K562 (cell line): ENCODE results near the gene KCNN3. TPM values are rescaled to one million over a fixed set of nuclear protein-coding genes. Genes with fewer than 3 reads are reported as not detected.

Source experiments
- ATAC-seq: fragments of 200-7000 bp; cut with Tn5 transposase; 3 replicates; pipeline ENCODE4 v1.9.1; 2020; ENCODE audit warnings: moderate library complexity
- BruUV-seq: library from RNA; stranded (reverse); fragments of 400-500 nt; replicated peaks from 2 replicates; lab custom pipeline; 2021; lab: Mats Ljungman, UMichigan
- CTCF ChIA-PET: fragments of 300-600 bp; formaldehyde crosslinking; extraction: SDS; loops from one replicate; lab custom pipeline; 2021; ENCODE audit warnings: low intra/inter-chr PET ratio; lab: Yijun Ruan, JAX
- POLR2A ChIA-PET: fragments of 300-600, 350-650 bp; sonication (Branson Sonifier 250); formaldehyde crosslinking; extraction: SDS; loops from one replicate; lab custom pipeline; 2021; ENCODE audit warnings: antibody characterized with exemption, inconsistent platforms; lab: Yijun Ruan, JAX
- DNase-seq, 4 experiments: peaks; one replicate each; pipeline versions ENCODE4 v3.0.0 to v3.0.0-alpha.2; 2011 to 2018; ENCODE audit warnings: low spot score in 3 of 4, mixed read lengths in 3 of 4; ENCODE audit errors: extremely low read depth in 1 of 4
- FAIRE-seq: peaks from 2 replicates; lab custom pipeline; 2011; peaks lifted over from hg19 to GRCh38; lab: Jason Lieb, UNC
- H2AFZ ChIP-seq: 2 replicates; pipeline ENCODE4 v1.6.0; 2011; ENCODE audit warnings: low read depth, low read length, control low read depth, inconsistent platforms
- H3K27ac ChIP-seq: fragments of 200-600 bp; 3 replicates; pipeline ENCODE4 v1.8.0; 2011; ENCODE audit warnings: low read depth, mild to moderate bottlenecking, control low read depth, inconsistent platforms, low read length, moderate library complexity, mixed read lengths; ENCODE audit errors: extremely low read depth
- H3K27me3 ChIP-seq, 2 experiments: fragments of 300-600 bp in 1 of 2; 2 replicates in 1 of 2; 3 replicates in 1 of 2; pipeline versions ENCODE4 v1.6.0 to v1.8.0; 2011; ENCODE audit warnings: inconsistent platforms in 2 of 2, low read length in 2 of 2, mild to moderate bottlenecking in 1 of 2, mixed read lengths in 1 of 2, moderate library complexity in 1 of 2; ENCODE audit not compliant: control insufficient read depth in 2 of 2, insufficient read depth in 2 of 2
- H3K36me3 ChIP-seq: fragments of 300-600 bp; 3 replicates; pipeline ENCODE4 v1.8.0; 2011; ENCODE audit warnings: mild to moderate bottlenecking, low read length, inconsistent platforms; ENCODE audit not compliant: control insufficient read depth, insufficient read depth
- H3K4me1 ChIP-seq, 2 experiments: fragments of 200-600 bp in 1 of 2; replicated peaks in 1 of 2; 2 replicates in 1 of 2; 3 replicates in 1 of 2; pipeline versions ENCODE4 v1.5.1 to v1.8.0; 2011; ENCODE audit warnings: inconsistent platforms in 2 of 2, low read length in 2 of 2, mild to moderate bottlenecking in 1 of 2, mixed read lengths in 1 of 2, moderate library complexity in 1 of 2; ENCODE audit not compliant: control insufficient read depth in 2 of 2, insufficient read depth in 2 of 2
- H3K4me2 ChIP-seq: 2 replicates; pipeline ENCODE4 v1.6.1; 2011; ENCODE audit warnings: low read length, control low read depth, inconsistent platforms, mixed read lengths; ENCODE audit not compliant: insufficient read depth
- H3K4me3 ChIP-seq: fragments of 200-600 bp; sonication (generic), shearing (Covaris generic); 2 replicates; pipeline ENCODE4 v1.5.1; 2016; ENCODE audit warnings: control low read depth, inconsistent platforms
- H3K79me2 ChIP-seq: fragments of 200-600 bp; 3 replicates; pipeline ENCODE4 v1.8.0; 2011; ENCODE audit warnings: low read length, inconsistent platforms; ENCODE audit not compliant: control insufficient read depth, insufficient read depth
- H3K9ac ChIP-seq, 2 experiments: 2 replicates each; pipeline versions ENCODE4 v1.6.0 to v1.6.1; 2011; ENCODE audit warnings: low read depth in 2 of 2, low read length in 2 of 2, control low read depth in 1 of 2, inconsistent platforms in 1 of 2, mild to moderate bottlenecking in 1 of 2, mixed read lengths in 1 of 2; ENCODE audit not compliant: insufficient read depth in 1 of 2
- H3K9me1 ChIP-seq: one replicate; pipeline ENCODE4 v1.6.0; 2011; ENCODE audit warnings: inconsistent platforms, mild to moderate bottlenecking, low read length, moderate library complexity; ENCODE audit not compliant: control insufficient read depth, insufficient read depth
- H3K9me3 ChIP-seq: replicated peaks from 2 replicates; pipeline ENCODE4 v1.5.1; 2011; ENCODE audit warnings: low read depth, low read length, inconsistent platforms; ENCODE audit not compliant: control insufficient read depth, insufficient read depth
- H4K20me1 ChIP-seq: replicated peaks from 2 replicates; pipeline ENCODE4 v1.6.1; 2011; ENCODE audit warnings: low read length, inconsistent platforms, mixed read lengths; ENCODE audit not compliant: control insufficient read depth, insufficient read depth
- EHMT2 ChIP-seq: fragments of 450-650 bp; IDR thresholded peaks from 2 replicates; pipeline ENCODE4 v1.6.1; 2018; ENCODE audit warnings: antibody characterized with exemption
- ERF ChIP-seq: fragments of 450-650 bp; formaldehyde crosslinking; IDR thresholded peaks from 2 replicates; pipeline ENCODE4 v1.4.0; 2020; ENCODE audit warnings: mild to moderate bottlenecking, mixed read lengths
- POLR2AphosphoS2 ChIP-seq: IDR thresholded peaks from 2 replicates; pipeline ENCODE4 v1.6.1; 2012; ENCODE audit warnings: low read length, improper control_type of control experiment
- SMAD1 ChIP-seq: fragments of 150-350 bp; IDR thresholded peaks from 2 replicates; pipeline ENCODE4 v1.6.1; 2014; ENCODE audit warnings: low read length, low read depth; ENCODE audit not compliant: partially characterized antibody
- SMARCB1 ChIP-seq: IDR thresholded peaks from 2 replicates; pipeline ENCODE4 v1.6.1; 2011; ENCODE audit warnings: improper control_type of control experiment, low read depth; ENCODE audit not compliant: insufficient read length
- TGIF2 ChIP-seq: sonication (generic); formaldehyde crosslinking; IDR thresholded peaks from 2 replicates; pipeline ENCODE4 v1.8.1; 2022; ENCODE audit warnings: mild to moderate bottlenecking, missing genetic modification reagents, moderate library complexity
- ZNF146 ChIP-seq: IDR thresholded peaks from one replicate; pipeline ENCODE4 v1.6.1; 2018; ENCODE audit warnings: missing compliant biosample characterization; ENCODE audit not compliant: unreplicated experiment
- WGBS: fragments of 100-300 bp; shearing (Covaris generic); methylation state at CpG from one replicate; pipeline ENCODE4 v1.1.6; 2016; ENCODE audit warnings: low coverage, mixed read lengths; ENCODE audit not compliant: insufficient coverage; ENCODE audit errors: missing lambda C conversion rate; 5-methylcytosine and 5-hydroxymethylcytosine counted together
- in situ Hi-C: fragments of 300-500 bp; cut with MboI; formaldehyde crosslinking; loops from 4 replicates; pipeline ENCODE4 v1.15.0; 2018; ENCODE audit warnings: inconsistent platforms, mixed read lengths
- intact Hi-C: fragments of 100-400 bp; cut with micrococcal nuclease; formaldehyde crosslinking; loops from 2 replicates; pipeline ENCODE4 v1.14.2; 2022
- polyA plus RNA-seq, 8 experiments: library from polyadenylated mRNA; depleted of rRNA in 4 of 8; stranded (reverse) in 5 of 8; unstranded in 3 of 8; fragments of >200 nt; fragmentation: Nextera tagmentation in 2 of 8; fragmentation: Illumina TruSeq in 1 of 8; extraction: Ambion mirVana in 2 of 8; extraction: Trizol in 1 of 8; gene quantifications; 2 replicates each; pipeline versions ENCODE4 v1.2.1 to v1.2.3, GENCODE V29; 2011 to 2014; ENCODE audit warnings: inconsistent platforms in 1 of 8, missing spikeins in 1 of 8
- total RNA-seq, 7 experiments: library from RNA; depleted of rRNA in 6 of 7; stranded (reverse); fragments of >200 nt in 6 of 7; fragmentation: Illumina TruSeq in 2 of 7; extraction: Trizol in 2 of 7; gene quantifications; 2 replicates each; pipeline versions ENCODE4 v1.2.1 to v1.2.3, GENCODE V29; 2011 to 2021; ENCODE audit warnings: low replicate concordance in 1 of 7
- TF ChIP-seq, protein P1 (sequence below): fragments of 450-650 bp; formaldehyde crosslinking; IDR thresholded peaks from 2 replicates; pipeline ENCODE4 v1.4.0; 2020; ENCODE audit warnings: mild to moderate bottlenecking
- TF ChIP-seq, protein P2 (sequence below): fragments of 450-650 bp; formaldehyde crosslinking; IDR thresholded peaks from 2 replicates; pipeline ENCODE4 v1.4.0; 2022; ENCODE audit warnings: missing genetic modification characterization

The KCNN3 gene
- total and polyA plus RNA-seq, 9 of the 15 experiments (the other 6 are each of a cell fraction or from before 2014, with no cell fraction given): 0.02 to 0.03 TPM; not detected in 7

DNA sequence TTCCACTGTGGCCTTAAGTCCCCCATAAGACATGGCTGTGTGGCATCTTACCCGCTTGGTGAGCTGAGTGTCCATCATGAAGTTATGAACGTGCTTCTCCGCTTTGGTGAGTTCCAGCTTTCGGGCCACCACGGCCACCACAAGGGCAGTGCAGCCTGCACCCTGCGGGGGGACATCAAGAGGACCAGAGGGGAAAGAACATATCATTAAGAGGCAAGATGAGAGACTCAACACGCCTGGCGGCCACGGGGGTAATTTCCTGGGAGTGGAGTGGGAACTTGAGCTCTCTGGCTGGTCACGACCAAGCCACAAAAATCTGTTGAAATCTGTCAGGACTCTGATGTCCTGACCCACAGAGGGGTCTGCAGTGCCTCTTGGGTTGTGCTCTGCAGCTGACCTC is 144.2 kb downstream of the KCNN3 start:
- WGBS: 6% methylated on average over 10 of the region's 10 CpGs
- no peaks in the 10 kb centered on the region for H3K79me2 ChIP-seq
- no peak for TF ChIP-seq SMARCB1
- TF ChIP-seq, all 486 proteins: peak for 0
- no peak overlapping the region for H3K4me2 ChIP-seq
- POLR2A ChIA-PET: interaction anchor here (0.7 kb wide), 2 partner anchors 10 to 16 kb away, joined by 3 read pairs; no protein-coding TSS in a partner anchor
- no peak overlapping the region for H3K9ac ChIP-seq
- H3K9me3 ChIP-seq: no peaks in the 10 kb centered on the region
- FAIRE-seq (no peak), ATAC-seq (no peak), DNase-seq (no peak)
- in situ Hi-C loops: no loop called here
- no peak overlapping the region for H2AFZ ChIP-seq
- H3K9me1 ChIP-seq: no peaks in the 10 kb centered on the region
- H3K4me1 ChIP-seq: peaks cover 0 to 2% of the 10 kb centered on the region in 2 experiments; a peak in 3 of 5 replicates
- no peaks in the 10 kb centered on the region for H4K20me1 ChIP-seq
- H3K4me3 ChIP-seq: no peak overlapping the region
- intact Hi-C loops: no loop called here
- CTCF ChIA-PET: no interaction called here
- no peaks in the 10 kb centered on the region for H3K36me3 ChIP-seq
- H3K27me3 ChIP-seq: peaks cover 30 to 44% of the 10 kb centered on the region in 2 experiments; a peak in 4 of 5 replicates
- no TSS peak for BruUV-seq
- no peak overlapping the region for H3K27ac ChIP-seq

DNA sequence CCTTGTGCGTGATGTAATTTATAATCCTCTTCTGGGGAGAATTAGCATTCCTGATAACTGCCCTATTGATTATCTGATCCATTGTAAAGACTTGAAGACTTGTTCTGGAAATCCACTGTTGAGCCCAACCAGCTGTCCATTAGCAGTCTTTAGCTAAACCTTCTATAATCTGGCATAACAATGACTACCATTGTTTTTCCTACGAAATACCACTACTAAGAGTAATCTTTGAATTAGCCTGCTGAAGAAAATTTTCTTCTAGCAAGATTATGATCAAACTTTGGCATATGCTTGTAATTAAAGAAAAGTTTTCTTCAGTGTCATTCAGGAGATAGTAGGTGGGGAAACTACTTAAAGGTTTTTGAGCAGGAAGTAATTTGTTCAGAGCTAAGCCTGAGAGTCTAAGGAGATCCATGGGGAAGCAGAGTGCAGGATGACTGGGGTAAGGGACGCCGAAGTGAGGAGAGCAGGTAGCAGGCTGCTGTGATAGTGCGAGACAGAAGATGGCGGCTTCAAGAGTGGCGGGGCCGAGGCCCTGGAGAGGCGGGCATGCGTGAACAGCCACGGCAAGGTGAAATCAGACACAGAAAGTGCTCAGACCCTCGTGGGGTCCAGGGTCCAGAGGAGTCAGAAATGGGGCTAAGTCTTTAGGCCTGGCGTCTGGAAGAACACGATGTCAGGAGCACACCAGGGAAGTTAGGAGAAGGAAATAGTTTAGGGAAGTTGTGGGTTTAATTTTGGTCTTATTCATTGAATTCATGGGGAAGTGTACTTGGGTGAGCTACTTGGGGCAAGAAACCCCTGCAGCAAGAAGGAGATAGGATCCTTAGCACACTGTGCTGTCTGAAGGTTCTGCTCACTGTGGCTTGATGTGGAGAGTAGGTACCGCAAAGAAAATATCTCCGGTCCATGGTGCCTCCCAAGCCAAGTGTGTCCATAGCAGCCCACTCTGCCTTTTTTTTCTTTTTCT is 149.5 kb downstream of the KCNN3 start:
- peaks cover 38 to 48% of the 10 kb centered on the region in 2 experiments for H3K27me3 ChIP-seq
- H3K9me1 ChIP-seq: no peaks in the 10 kb centered on the region
- 8% methylated on average over 15 of the region's 16 CpGs for WGBS
- no TSS peak for BruUV-seq
- no peak for DNase-seq
- ChIA-PET CTCF (no interaction called here), POLR2A (interaction anchor here (1.0 kb wide), 1 partner anchor 9 kb away, joined by 3 read pairs; no protein-coding TSS in a partner anchor)
- H3K9me3 ChIP-seq: no peaks in the 10 kb centered on the region
- no peak overlapping the region for H3K4me2 ChIP-seq
- no peaks in the 10 kb centered on the region for H3K36me3 ChIP-seq
- H3K9ac ChIP-seq: no peak overlapping the region
- H3K79me2 ChIP-seq: no peaks in the 10 kb centered on the region
- no peak overlapping the region for H3K4me3 ChIP-seq
- 0 out of 5 replicates have a peak, but pooled peaks cover 0 to 2% of the 10 kb centered on the region in 2 experiments for H3K4me1 ChIP-seq
- H2AFZ ChIP-seq: no peak overlapping the region
- in situ Hi-C loops (no loop called here), intact Hi-C loops (no loop called here)
- H3K27ac ChIP-seq: no peak overlapping the region
- no peak for ATAC-seq
- TF ChIP-seq ZNF146 (CRISPR knock-in tag) (no peak), EHMT2 (no peak), POLR2AphosphoS2 (no peak), ERF (CRISPR knock-in tag) (no peak), SMAD1 (no peak), TGIF2 (CRISPR knock-in tag) (no peak)
- TF ChIP-seq, protein P1, sequence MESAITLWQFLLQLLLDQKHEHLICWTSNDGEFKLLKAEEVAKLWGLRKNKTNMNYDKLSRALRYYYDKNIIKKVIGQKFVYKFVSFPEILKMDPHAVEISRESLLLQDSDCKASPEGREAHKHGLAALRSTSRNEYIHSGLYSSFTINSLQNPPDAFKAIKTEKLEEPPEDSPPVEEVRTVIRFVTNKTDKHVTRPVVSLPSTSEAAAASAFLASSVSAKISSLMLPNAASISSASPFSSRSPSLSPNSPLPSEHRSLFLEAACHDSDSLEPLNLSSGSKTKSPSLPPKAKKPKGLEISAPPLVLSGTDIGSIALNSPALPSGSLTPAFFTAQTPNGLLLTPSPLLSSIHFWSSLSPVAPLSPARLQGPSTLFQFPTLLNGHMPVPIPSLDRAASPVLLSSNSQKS (CRISPR knock-in tag): no peak
- TF ChIP-seq, protein P2, sequence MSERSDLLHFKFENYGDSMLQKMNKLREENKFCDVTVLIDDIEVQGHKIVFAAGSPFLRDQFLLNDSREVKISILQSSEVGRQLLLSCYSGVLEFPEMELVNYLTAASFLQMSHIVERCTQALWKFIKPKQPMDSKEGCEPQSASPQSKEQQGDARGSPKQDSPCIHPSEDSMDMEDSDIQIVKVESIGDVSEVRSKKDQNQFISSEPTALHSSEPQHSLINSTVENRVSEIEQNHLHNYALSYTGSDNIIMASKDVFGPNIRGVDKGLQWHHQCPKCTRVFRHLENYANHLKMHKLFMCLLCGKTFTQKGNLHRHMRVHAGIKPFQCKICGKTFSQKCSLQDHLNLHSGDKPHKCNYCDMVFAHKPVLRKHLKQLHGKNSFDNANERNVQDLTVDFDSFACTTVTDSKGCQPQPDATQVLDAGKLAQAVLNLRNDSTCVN (CRISPR knock-in tag): no peak
- no peak for FAIRE-seq
- 0 out of 2 replicates have a peak, but pooled peaks cover 5% of the 10 kb centered on the region for H4K20me1 ChIP-seq
